Suprapubic skin (tissue), 4 donors: ENCODE measurements around the gene SLCO3A1. TPM values are rescaled to one million over a fixed set of nuclear protein-coding genes. Genes with fewer than 3 reads are reported as not detected.
A peak's percentile ranks its signal among the peaks of the same experiment; 100 is the strongest.

Experiments
- DNase-seq, 2 donors: peaks; one replicate each; pipeline ENCODE4 v3.0.0-alpha.2; 2019; ENCODE audit warnings: low spot score in 2 of 2
- H3K27ac ChIP-seq: fragments of 200-600 bp; sonication (generic); one replicate; pipeline ENCODE4 v1.5.1; 2019
- H3K27me3 ChIP-seq: fragments of 200-600 bp; sonication (generic); one replicate; pipeline ENCODE4 v1.5.1; 2019
- H3K36me3 ChIP-seq: fragments of 200-600 bp; sonication (generic); one replicate; pipeline ENCODE4 v1.5.1; 2019
- H3K4me1 ChIP-seq: fragments of 200-600 bp; sonication (generic); one replicate; pipeline ENCODE4 v1.5.1; 2019
- H3K4me3 ChIP-seq: fragments of 200-600 bp; sonication (generic); one replicate; pipeline ENCODE4 v1.5.1; 2019; ENCODE audit warnings: mild to moderate bottlenecking
- H3K9me3 ChIP-seq: fragments of 200-600 bp; sonication (generic); one replicate; pipeline ENCODE4 v1.5.1; 2019
- CTCF ChIP-seq, 2 donors: fragments of 200-600 bp in 1 of 2; fragments of 450-650 bp in 1 of 2; sonication (generic) in 1 of 2; IDR thresholded peaks; one replicate each; pipeline ENCODE4 v1.5.1; 2016 to 2019; ENCODE audit warnings: antibody characterized with exemption in 2 of 2, mild to moderate bottlenecking in 1 of 2, moderate library complexity in 1 of 2
- EP300 ChIP-seq: sonication (generic); formaldehyde crosslinking; IDR thresholded peaks from one replicate; pipeline ENCODE4 v1.6.1; 2017; ENCODE audit warnings: antibody characterized with exemption
- POLR2A ChIP-seq, 2 donors: fragments of 450-650 bp; IDR thresholded peaks; one replicate each; pipeline ENCODE4 v1.6.1; 2017; ENCODE audit warnings: antibody characterized with exemption in 2 of 2, mild to moderate bottlenecking in 2 of 2, moderate library complexity in 2 of 2
- POLR2AphosphoS5 ChIP-seq, 3 donors: sonication (generic); formaldehyde crosslinking; IDR thresholded peaks; one replicate each; pipeline ENCODE4 v1.6.1; 2017; ENCODE audit warnings: antibody characterized with exemption in 3 of 3
- WGBS: methylation state at CpG from one replicate; pipeline ENCODE4 v1.1.5; 2018; 5-methylcytosine and 5-hydroxymethylcytosine counted together
- total RNA-seq, 4 donors: library from RNA; depleted of rRNA; stranded (reverse); fragments of >200 nt; gene quantifications; one replicate each; pipeline ENCODE4 v1.1.0, GENCODE V29; 2016

Gene SLCO3A1
- total RNA-seq, 4 donors from 2014 or later = 29.0 to 131 (median 44.6) TPM

- DNase-seq = no peak
- Histone ChIP-seq H3K4me1 (peaks cover 41% of the 10 kb centered on the region), H3K4me3 (no peak overlapping the region), H3K27ac (no peak overlapping the region), H3K36me3 (no peaks in the 10 kb centered on the region), H3K9me3 (no peaks in the 10 kb centered on the region), H3K27me3 (no peaks in the 10 kb centered on the region)
- WGBS = 58% methylated on average over 14 of the region's 14 CpGs
- TF ChIP-seq POLR2A (IDR thresholded peaks at IDR 0.05) (no peak), POLR2AphosphoS5 (IDR thresholded peaks at IDR 0.05) (no peak), CTCF (IDR thresholded peaks at IDR 0.05) (peak; percentile 15 to 45)
Observed at GRCh38 chr15:91855684-91856489, 2.4 kb downstream of the SLCO3A1 start.

- WGBS = 83% methylated on average over 3 of the region's 3 CpGs
- TF ChIP-seq CTCF (IDR thresholded peaks at IDR 0.05) = no peak
- no peak for TF ChIP-seq EP300
- TF ChIP-seq POLR2AphosphoS5 (IDR thresholded peaks at IDR 0.05) = no peak
- no peak for TF ChIP-seq POLR2A (IDR thresholded peaks at IDR 0.05)
- H3K36me3 ChIP-seq = no peaks in the 10 kb centered on the region
- no peaks in the 10 kb centered on the region for H3K27me3 ChIP-seq
- H3K9me3 ChIP-seq = no peaks in the 10 kb centered on the region
- no peak overlapping the region for H3K4me3 ChIP-seq
- H3K4me1 ChIP-seq = peaks cover 37% of the 10 kb centered on the region
- H3K27ac ChIP-seq = no peak overlapping the region
- no peak for DNase-seq
Observed at GRCh38 chr15:91857224-91857585, 3.7 kb downstream of the SLCO3A1 start.

DNA sequence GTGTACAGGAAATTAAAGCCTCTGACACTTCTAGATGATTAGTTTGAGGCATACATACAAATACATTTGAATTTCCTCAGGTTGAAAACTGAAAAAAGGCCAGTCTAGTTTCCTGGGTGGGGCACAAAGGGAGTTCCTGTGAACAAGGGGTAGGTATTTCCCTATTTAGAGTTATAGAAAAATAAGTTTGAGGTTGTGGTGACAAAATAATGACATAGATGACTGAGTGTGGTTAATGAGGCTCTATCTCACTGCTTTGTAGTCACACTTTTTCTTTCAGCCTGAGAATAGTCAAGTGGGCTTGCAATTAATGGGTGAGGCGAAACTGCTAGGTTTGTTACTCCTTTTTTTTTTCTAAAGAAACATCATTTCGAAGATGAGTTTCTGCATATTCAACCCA lies 4.3 kb downstream of the SLCO3A1 start:
- Histone ChIP-seq H3K9me3 (no peaks in the 10 kb centered on the region), H3K27me3 (no peaks in the 10 kb centered on the region), H3K27ac (no peak overlapping the region), H3K4me1 (peaks cover 31% of the 10 kb centered on the region), H3K36me3 (no peaks in the 10 kb centered on the region), H3K4me3 (no peak overlapping the region)
- no peak for TF ChIP-seq POLR2AphosphoS5 (IDR thresholded peaks at IDR 0.05)
- no peak for TF ChIP-seq CTCF (IDR thresholded peaks at IDR 0.05)
- no peak for TF ChIP-seq EP300
- no peak for TF ChIP-seq POLR2A (IDR thresholded peaks at IDR 0.05)
- DNase-seq = no peak
- WGBS = 80% methylated on average over 2 of the region's 2 CpGs

- H3K9me3 ChIP-seq = no peaks in the 10 kb centered on the region
- no peak for TF ChIP-seq POLR2A (IDR thresholded peaks at IDR 0.05)
- TF ChIP-seq CTCF (IDR thresholded peaks at IDR 0.05) = no peak
- TF ChIP-seq POLR2AphosphoS5 (IDR thresholded peaks at IDR 0.05) = no peak
- TF ChIP-seq EP300 = no peak
- H3K4me3 ChIP-seq = no peak overlapping the region
- DNase-seq = no peak
- peaks cover 39% of the 10 kb centered on the region for H3K4me1 ChIP-seq
- H3K27ac ChIP-seq = no peak overlapping the region
- H3K36me3 ChIP-seq = no peaks in the 10 kb centered on the region
- 93% methylated on average over 6 of the region's 7 CpGs for WGBS
- no peaks in the 10 kb centered on the region for H3K27me3 ChIP-seq
Observed at GRCh38 chr15:91860498-91860897, 7.0 kb downstream of the SLCO3A1 start.

- Histone ChIP-seq H3K4me1 (peaks cover 41% of the 10 kb centered on the region), H3K27me3 (no peaks in the 10 kb centered on the region), H3K27ac (no peak overlapping the region), H3K36me3 (no peaks in the 10 kb centered on the region), H3K9me3 (no peaks in the 10 kb centered on the region), H3K4me3 (no peak overlapping the region)
- TF ChIP-seq POLR2AphosphoS5 (IDR thresholded peaks at IDR 0.05) (no peak), POLR2A (IDR thresholded peaks at IDR 0.05) (no peak), CTCF (IDR thresholded peaks at IDR 0.05) (no peak), EP300 (no peak)
- 74% methylated on average over 6 of the region's 6 CpGs for WGBS
- DNase-seq = no peak
Observed at GRCh38 chr15:91861223-91861622, 7.7 kb downstream of the SLCO3A1 start.
